Calu3 (cell line): ENCODE measurements around the gene PAM16. TPM values are rescaled to one million over a fixed set of nuclear protein-coding genes. Genes with fewer than 3 reads are reported as not detected.

ENCODE experiments used
- BruUV-seq: library from RNA; stranded (reverse); fragments of 400-500 nt; replicated peaks from 2 replicates; lab custom pipeline; 2021; lab: Mats Ljungman, UMichigan
- CTCF ChIA-PET: fragments of 300-600 bp; sonication (Branson Sonifier 250); formaldehyde crosslinking; loops from one replicate; lab custom pipeline; 2022; ENCODE audit warnings: antibody characterized with exemption; lab: Charles Lee
- DNase-seq: peaks from one replicate; pipeline ENCODE4 v3.0.0; 2022
- H3K27ac Mint-ChIP-seq: one replicate; pipeline ENCODE4 v1.8.0; 2022; ENCODE audit warnings: mixed read lengths; ENCODE audit not compliant: unreplicated experiment
- H3K27me3 Mint-ChIP-seq: one replicate; pipeline ENCODE4 v1.8.0; 2022; ENCODE audit warnings: mixed read lengths; ENCODE audit not compliant: unreplicated experiment
- H3K36me3 Mint-ChIP-seq: one replicate; pipeline ENCODE4 v1.8.0; 2022; ENCODE audit warnings: mild to moderate bottlenecking, moderate library complexity, mixed read lengths; ENCODE audit not compliant: insufficient read depth, unreplicated experiment
- H3K4me1 Mint-ChIP-seq: one replicate; pipeline ENCODE4 v1.8.0; 2022; ENCODE audit warnings: mild to moderate bottlenecking, low read depth, mixed read lengths; ENCODE audit not compliant: unreplicated experiment
- H3K4me3 Mint-ChIP-seq: one replicate; pipeline ENCODE4 v1.8.0; 2022; ENCODE audit warnings: mild to moderate bottlenecking, low read depth, moderate library complexity, mixed read lengths; ENCODE audit not compliant: unreplicated experiment
- H3K9me3 Mint-ChIP-seq: one replicate; pipeline ENCODE4 v1.8.0; 2022; ENCODE audit warnings: low read depth, mixed read lengths; ENCODE audit not compliant: unreplicated experiment
- CTCF ChIP-seq: fragments of 200-600 bp; IDR thresholded peaks from one replicate; pipeline ENCODE4 v1.8.0; 2022; ENCODE audit warnings: antibody characterized with exemption; ENCODE audit not compliant: unreplicated experiment
- intact Hi-C: fragments of 100-400 bp; cut with micrococcal nuclease; formaldehyde crosslinking; loops from one replicate; pipeline ENCODE4 v1.10.0; 2022; ENCODE audit not compliant: unreplicated experiment
- total RNA-seq: library from RNA; stranded (reverse); gene quantifications from 2 replicates; pipeline ENCODE4 v1.2.3, GENCODE V29; 2022

PAM16 gene
- total RNA-seq, 1 experiment from 2014 or later, result 72.7 TPM

- CTCF ChIA-PET, result no interaction called here
- intact Hi-C loops, result no loop called here
- no peak overlapping the region for H3K27ac Mint-ChIP-seq
Observed at GRCh38 chr16:4387781-4388180, 36.7 kb upstream of the PAM16 start.

GRCh38 chr16:4386951-4387565 lies 35.9 kb upstream of the PAM16 start:
- CTCF ChIA-PET, result no interaction called here
- BruUV-seq, result no TSS peak
- intact Hi-C loops, result no loop called here

More at GRCh38 chr16:4387781-4388180, 36.7 kb upstream of the PAM16 start:
- no peak for TF ChIP-seq CTCF
- peaks cover 8% of the 10 kb centered on the region for H3K4me1 Mint-ChIP-seq
- no peak for DNase-seq
- H3K36me3 Mint-ChIP-seq, result peaks cover 60% of the 10 kb centered on the region
- H3K9me3 Mint-ChIP-seq, result no peaks in the 10 kb centered on the region
- BruUV-seq, result no TSS peak
- H3K27me3 Mint-ChIP-seq, result no peaks in the 10 kb centered on the region
- no peak overlapping the region for H3K4me3 Mint-ChIP-seq

GRCh38 chr16:4386451-4386805 lies 35.3 kb upstream of the PAM16 start:
- TF ChIP-seq CTCF, result no peak
- BruUV-seq, result no TSS peak
- no peaks in the 10 kb centered on the region for H3K9me3 Mint-ChIP-seq
- intact Hi-C loops, result no loop called here
- peak overlapping the region; percentile 50 for H3K27ac Mint-ChIP-seq
- DNase-seq, result no peak
- CTCF ChIA-PET, result interaction anchor here (0.5 kb wide), 1 partner anchor 111 kb away, joined by 4 read pairs; no protein-coding TSS in a partner anchor
- H3K4me1 Mint-ChIP-seq, result no peaks in the 10 kb centered on the region
- H3K36me3 Mint-ChIP-seq, result peaks cover 60% of the 10 kb centered on the region
- no peak overlapping the region for H3K4me3 Mint-ChIP-seq
- H3K27me3 Mint-ChIP-seq, result no peaks in the 10 kb centered on the region

More at GRCh38 chr16:4386951-4387565, 35.9 kb upstream of the PAM16 start:
- no peak for TF ChIP-seq CTCF
- Mint-ChIP-seq H3K4me1 (peaks cover under 1% of the 10 kb centered on the region), H3K36me3 (peaks cover 60% of the 10 kb centered on the region), H3K4me3 (no peak overlapping the region), H3K27me3 (no peaks in the 10 kb centered on the region), H3K9me3 (no peaks in the 10 kb centered on the region), H3K27ac (no peak overlapping the region)
- no peak for DNase-seq

- Mint-ChIP-seq H3K27me3 (no peaks in the 10 kb centered on the region), H3K4me3 (no peak overlapping the region), H3K4me1 (no peaks in the 10 kb centered on the region), H3K9me3 (no peaks in the 10 kb centered on the region), H3K27ac (peak overlapping the region; percentile 50), H3K36me3 (peaks cover 60% of the 10 kb centered on the region)
- intact Hi-C loops, result no loop called here
- no peak for TF ChIP-seq CTCF
- CTCF ChIA-PET, result interaction anchor here (0.5 kb wide), 1 partner anchor 110 kb away, joined by 4 read pairs; no protein-coding TSS in a partner anchor
- no peak for DNase-seq
- no TSS peak for BruUV-seq
Observed at GRCh38 chr16:4385789-4386450, 34.8 kb upstream of the PAM16 start.
